ENCODE results near the gene FASTKD1. TPM values are rescaled to one million over a fixed set of nuclear protein-coding genes. Genes with fewer than 3 reads are reported as not detected.

Gene FASTKD1
- total and polyA plus RNA-seq, 2 donors (not counting 1 experiment from before 2014, with no cell fraction given) = 8.5 to 31.0 TPM

DNA sequence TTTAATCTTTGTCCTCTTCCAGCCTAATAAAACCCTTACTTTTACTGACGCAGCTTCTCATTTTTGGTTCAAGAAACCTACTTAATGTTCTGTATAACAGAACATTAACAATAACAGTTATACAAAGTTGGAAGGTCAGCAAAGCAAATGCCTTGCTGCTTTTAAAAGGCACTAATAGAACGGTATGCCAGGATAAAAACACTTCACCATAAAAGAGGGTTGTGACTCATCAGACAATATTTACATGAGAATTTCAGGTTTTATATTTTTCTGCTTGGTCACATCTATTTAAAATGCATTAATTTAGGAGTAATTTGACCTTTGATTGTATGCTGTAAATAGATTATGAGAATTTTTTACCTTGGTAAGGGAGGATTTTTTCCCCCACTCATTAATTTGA is 61.1 kb downstream of the FASTKD1 start:
- Histone ChIP-seq H2AFZ (ENCODE audit: insufficient read depth, low read depth, low read length, poor library complexity, severe bottlenecking) (no peak overlapping the region), H3K4me2 (replicated peaks; ENCODE audit: low read depth, low read length, poor library complexity, severe bottlenecking) (no peak overlapping the region), H3K36me3 (replicated peaks in 1 of 2; ENCODE audit: control extremely low read depth in 1 of 2, control insufficient read depth in 1 of 2, extremely low read depth in 1 of 2, insufficient read depth in 2 of 2, low read length in 1 of 2) (no peaks in the 10 kb centered on the region), H3K9me3 (ENCODE audit: control extremely low read depth in 1 of 3, control insufficient read depth in 2 of 3, insufficient read depth in 1 of 3, low read length in 2 of 3) (no peaks in the 10 kb centered on the region), H4K20me1 (ENCODE audit: control insufficient read depth, insufficient read depth, low read length, poor library complexity, severe bottlenecking) (no peaks in the 10 kb centered on the region), H3K9ac (ENCODE audit: low read length) (no peak overlapping the region), H3K27me3 (replicated peaks in 1 of 4; ENCODE audit: control extremely low read depth in 1 of 4, control insufficient read depth in 3 of 4, insufficient read depth in 4 of 4, low read length in 3 of 4) (no peaks in the 10 kb centered on the region), H3K27ac (ENCODE audit: low read length in 2 of 2) (no peak overlapping the region), H3K4me3 (ENCODE audit: control extremely low read depth in 1 of 5, extremely low read depth in 1 of 5, insufficient read depth in 1 of 5, low read depth in 2 of 5, low read length in 4 of 5) (no peak overlapping the region), H3K79me2 (ENCODE audit: control insufficient read depth, insufficient read depth, low read length) (no peaks in the 10 kb centered on the region), H3K4me1 (ENCODE audit: control insufficient read depth in 2 of 2, insufficient read depth in 2 of 2, low read length in 2 of 2) (no peaks in the 10 kb centered on the region)
- CTCF ChIA-PET = no interaction called here
- Mint-ChIP-seq H3K4me3 (no peak overlapping the region), H3K9me3 (ENCODE audit: insufficient read depth) (no peaks in the 10 kb centered on the region), H3K27ac (no peak overlapping the region), H3K27me3 (no peaks in the 10 kb centered on the region), H3K4me1 (no peaks in the 10 kb centered on the region)
- DNase-seq (no peak), ATAC-seq (ENCODE audit: low read depth) (no peak)
- intact Hi-C loops (cut with micrococcal nuclease) = no loop called here
- TF ChIP-seq EZH2 (IDR thresholded peaks at IDR 0.05; ENCODE audit: borderline replicate concordance, insufficient read depth, low read depth, low read length, poor library complexity, severe bottlenecking) = no peak
- TF ChIP-seq, protein P1, sequence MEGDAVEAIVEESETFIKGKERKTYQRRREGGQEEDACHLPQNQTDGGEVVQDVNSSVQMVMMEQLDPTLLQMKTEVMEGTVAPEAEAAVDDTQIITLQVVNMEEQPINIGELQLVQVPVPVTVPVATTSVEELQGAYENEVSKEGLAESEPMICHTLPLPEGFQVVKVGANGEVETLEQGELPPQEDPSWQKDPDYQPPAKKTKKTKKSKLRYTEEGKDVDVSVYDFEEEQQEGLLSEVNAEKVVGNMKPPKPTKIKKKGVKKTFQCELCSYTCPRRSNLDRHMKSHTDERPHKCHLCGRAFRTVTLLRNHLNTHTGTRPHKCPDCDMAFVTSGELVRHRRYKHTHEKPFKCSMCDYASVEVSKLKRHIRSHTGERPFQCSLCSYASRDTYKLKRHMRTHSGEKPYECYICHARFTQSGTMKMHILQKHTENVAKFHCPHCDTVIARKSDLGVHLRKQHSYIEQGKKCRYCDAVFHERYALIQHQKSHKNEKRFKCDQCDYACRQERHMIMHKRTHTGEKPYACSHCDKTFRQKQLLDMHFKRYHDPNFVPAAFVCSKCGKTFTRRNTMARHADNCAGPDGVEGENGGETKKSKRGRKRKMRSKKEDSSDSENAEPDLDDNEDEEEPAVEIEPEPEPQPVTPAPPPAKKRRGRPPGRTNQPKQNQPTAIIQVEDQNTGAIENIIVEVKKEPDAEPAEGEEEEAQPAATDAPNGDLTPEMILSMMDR (IDR thresholded peaks at IDR 0.05) = no peak
- POLR2A ChIA-PET = no interaction called here
- no CpG with 5 or more reads among the region's 2 CpGs for WGBS (ENCODE audit: insufficient coverage)

DNA sequence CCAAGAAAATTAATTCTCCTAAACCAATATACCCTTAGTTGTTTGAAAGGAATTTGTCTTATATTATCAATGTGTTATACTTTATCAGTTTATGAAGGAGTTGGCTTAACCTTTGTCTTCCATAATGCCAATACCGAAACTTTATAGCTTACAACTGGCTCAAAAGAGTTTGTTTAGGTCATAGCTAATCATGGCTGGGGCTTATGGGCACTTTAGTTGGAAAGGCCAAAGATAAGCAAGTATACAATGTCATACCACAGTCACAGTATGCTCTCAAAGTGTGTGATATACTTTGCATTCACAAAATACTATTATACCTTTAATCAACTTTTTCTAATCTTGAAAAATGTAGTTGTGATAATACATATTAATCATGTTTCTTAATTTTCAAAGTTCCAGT is 61.8 kb downstream of the FASTKD1 start:
- H3K27ac ChIP-seq (ENCODE audit: low read length in 2 of 2) = no peak overlapping the region
- ATAC-seq (ENCODE audit: low read depth) = no peak
- H3K27me3 ChIP-seq (replicated peaks in 1 of 4; ENCODE audit: control extremely low read depth in 1 of 4, control insufficient read depth in 3 of 4, insufficient read depth in 4 of 4, low read length in 3 of 4) = no peaks in the 10 kb centered on the region
- Mint-ChIP-seq H3K27me3 (no peaks in the 10 kb centered on the region), H3K27ac (no peak overlapping the region), H3K4me1 (no peaks in the 10 kb centered on the region), H3K9me3 (ENCODE audit: insufficient read depth) (no peaks in the 10 kb centered on the region), H3K4me3 (no peak overlapping the region)
- H3K36me3 ChIP-seq (replicated peaks in 1 of 2; ENCODE audit: control extremely low read depth in 1 of 2, control insufficient read depth in 1 of 2, extremely low read depth in 1 of 2, insufficient read depth in 2 of 2, low read length in 1 of 2) = no peaks in the 10 kb centered on the region
- no peaks in the 10 kb centered on the region for H3K9me3 ChIP-seq (ENCODE audit: control extremely low read depth in 1 of 3, control insufficient read depth in 2 of 3, insufficient read depth in 1 of 3, low read length in 2 of 3)
- H3K79me2 ChIP-seq (ENCODE audit: control insufficient read depth, insufficient read depth, low read length) = no peaks in the 10 kb centered on the region
- no peak for DNase-seq
- H3K9ac ChIP-seq (ENCODE audit: low read length) = no peak overlapping the region
- H2AFZ ChIP-seq (ENCODE audit: insufficient read depth, low read depth, low read length, poor library complexity, severe bottlenecking) = no peak overlapping the region
- no peak overlapping the region for H3K4me3 ChIP-seq (ENCODE audit: control extremely low read depth in 1 of 5, extremely low read depth in 1 of 5, insufficient read depth in 1 of 5, low read depth in 2 of 5, low read length in 4 of 5)
- ChIA-PET POLR2A (no interaction called here), CTCF (no interaction called here)
- H3K4me1 ChIP-seq (ENCODE audit: control insufficient read depth in 2 of 2, insufficient read depth in 2 of 2, low read length in 2 of 2) = no peaks in the 10 kb centered on the region
- TF ChIP-seq, protein P1 (IDR thresholded peaks at IDR 0.05) = no peak
- WGBS (ENCODE audit: insufficient coverage) = no CpG with 5 or more reads among the region's 1 CpG
- no peaks in the 10 kb centered on the region for H4K20me1 ChIP-seq (ENCODE audit: control insufficient read depth, insufficient read depth, low read length, poor library complexity, severe bottlenecking)
- intact Hi-C loops (cut with micrococcal nuclease) = no loop called here
- no peak overlapping the region for H3K4me2 ChIP-seq (replicated peaks; ENCODE audit: low read depth, low read length, poor library complexity, severe bottlenecking)

Measured in B cell (primary cell).